Stimulated activated CD4-positive, alpha-beta T cell treated with anti-CD3 and anti-CD28 coated beads, Interleukin-15, amount 100 ng/mL, for 24 hours (primary cell): ENCODE results near the gene BYSL.
"Not testable (repeated sequence)": the region's sequence is repeated elsewhere in the genome, so short reads cannot be mapped to it uniquely, and the experiment has no call there.

Experiments
- DNase-seq: peaks from one replicate; pipeline ENCODE4 v3.0.0-alpha.2; 2020

The BYSL gene

DNA sequence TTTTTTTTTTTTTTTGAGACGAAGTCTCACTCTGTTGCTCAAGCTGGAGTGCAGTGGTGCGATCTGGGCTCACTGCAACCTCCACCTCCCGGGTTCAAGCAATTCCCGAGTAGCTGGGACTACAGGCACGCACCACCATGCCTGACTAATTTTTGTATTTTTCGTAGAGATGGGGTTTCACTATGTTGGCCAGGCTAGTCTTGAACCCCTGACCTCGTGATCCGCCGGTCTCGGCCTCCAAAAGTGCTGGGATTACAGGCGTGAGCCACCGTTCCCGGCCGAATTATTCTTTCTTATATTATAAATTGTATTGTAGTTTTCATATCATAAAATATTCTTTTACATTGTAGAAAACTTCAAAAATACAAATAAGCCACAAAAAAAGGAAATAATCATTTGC lies 21.6 kb downstream of the BYSL start:
- not testable (repeated sequence) for DNase-seq

DNA sequence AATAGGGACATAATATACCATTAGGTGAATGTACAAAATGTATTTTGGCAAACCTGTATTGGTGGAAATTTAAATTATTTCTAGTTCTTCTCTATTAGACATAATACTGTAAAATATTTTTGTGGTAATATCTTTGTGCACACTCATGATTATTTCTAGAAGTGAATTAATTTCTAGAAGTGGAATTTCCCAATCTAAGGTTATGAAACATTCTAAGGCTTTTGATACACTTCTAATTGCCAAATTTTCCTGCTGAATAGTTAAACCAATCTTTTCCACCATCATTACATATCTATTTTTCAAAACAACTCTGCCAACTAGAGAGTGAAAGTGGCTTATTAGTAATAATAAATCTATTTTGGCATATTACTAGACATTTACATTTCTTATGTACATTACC lies 22.2 kb downstream of the BYSL start:
- DNase-seq, result no peak

DNA sequence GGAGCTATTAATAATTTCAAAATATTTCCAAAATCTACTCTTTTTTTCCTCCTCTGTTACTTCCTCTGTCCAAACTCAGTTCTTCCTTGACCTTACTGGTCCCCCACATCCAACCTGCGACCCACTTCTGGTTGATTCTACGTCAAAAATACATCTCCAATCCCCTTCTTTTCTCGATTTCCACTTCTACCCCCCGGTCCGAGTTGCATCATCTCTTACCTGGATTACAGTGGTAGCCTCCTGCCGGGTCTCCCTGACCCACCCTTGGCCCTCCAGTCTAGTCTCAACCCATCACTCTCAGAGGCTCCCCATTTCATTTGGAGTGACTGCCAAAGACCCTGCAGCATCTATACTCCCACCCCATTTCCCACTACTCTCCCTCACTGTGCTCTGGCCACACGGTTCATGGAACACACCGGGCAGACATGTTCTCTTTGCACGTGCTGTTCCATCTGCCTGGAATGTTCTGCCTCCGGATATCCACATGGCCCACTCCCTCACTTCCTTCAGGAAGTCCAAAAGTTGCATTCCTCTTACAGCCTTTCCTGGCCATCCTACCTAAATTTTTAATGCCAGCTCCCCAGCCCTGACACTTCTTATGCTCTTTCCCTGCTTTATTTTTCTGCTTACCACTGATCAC lies 26.4 kb downstream of the BYSL start:
- DNase-seq, result no peak

DNA sequence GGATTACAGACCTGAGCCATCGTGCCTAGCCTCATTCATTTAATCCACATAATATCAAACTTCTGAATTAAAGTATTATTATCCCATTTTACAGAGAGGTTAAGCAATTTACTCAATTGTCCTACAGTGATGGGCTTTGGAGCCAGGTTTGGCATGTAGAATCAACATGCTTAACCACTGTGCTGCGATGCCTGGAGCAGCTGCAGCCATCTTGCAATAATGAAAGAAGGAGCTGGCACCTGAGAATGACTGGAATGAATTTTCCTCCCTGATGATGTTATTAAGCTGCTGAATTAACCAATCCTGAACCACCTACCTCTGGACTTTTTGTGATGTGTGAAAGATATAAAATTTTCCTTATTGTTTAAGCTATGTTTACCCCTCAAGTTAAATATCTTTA lies 33.4 kb downstream of the BYSL start:
- no peak for DNase-seq

DNA sequence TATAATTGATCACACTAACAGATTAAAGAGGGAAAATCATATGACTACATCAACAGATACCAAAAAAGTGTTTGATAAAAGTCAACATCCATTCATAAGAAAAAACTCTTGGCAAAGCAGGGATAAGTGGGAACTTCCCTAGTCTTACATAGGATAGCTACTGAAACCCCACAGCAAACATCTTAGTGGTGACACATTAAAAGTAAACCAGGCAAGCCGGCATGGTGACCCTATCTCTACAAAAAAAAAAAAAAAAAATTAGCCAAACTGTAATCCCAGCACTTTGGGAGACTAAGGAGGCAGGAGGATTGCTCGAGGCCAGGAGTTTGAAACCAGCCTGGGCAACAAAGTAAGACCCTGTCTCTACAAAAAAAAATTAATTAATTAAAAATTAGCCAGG lies 34.1 kb downstream of the BYSL start:
- no peak for DNase-seq

DNA sequence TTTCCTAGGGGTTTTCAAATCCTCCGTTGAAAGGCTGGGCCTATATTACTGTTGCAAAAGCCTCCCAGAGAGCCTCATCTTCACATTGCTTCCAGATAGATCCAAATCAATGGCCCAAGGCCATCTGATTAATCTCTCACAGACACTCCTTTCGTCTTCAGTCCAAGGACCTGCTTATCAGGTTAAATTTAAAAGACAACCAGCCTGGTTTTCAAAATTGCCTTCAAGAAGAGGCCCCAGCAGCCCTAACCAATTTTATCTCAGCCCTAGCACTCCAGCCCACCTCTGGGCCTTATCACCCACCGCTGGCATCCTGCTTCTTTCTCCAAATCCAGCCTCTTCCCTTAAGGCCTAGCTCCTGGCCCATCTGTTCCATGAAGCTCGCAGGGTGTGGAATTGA lies 35.8 kb downstream of the BYSL start:
- DNase-seq, result no peak

DNA sequence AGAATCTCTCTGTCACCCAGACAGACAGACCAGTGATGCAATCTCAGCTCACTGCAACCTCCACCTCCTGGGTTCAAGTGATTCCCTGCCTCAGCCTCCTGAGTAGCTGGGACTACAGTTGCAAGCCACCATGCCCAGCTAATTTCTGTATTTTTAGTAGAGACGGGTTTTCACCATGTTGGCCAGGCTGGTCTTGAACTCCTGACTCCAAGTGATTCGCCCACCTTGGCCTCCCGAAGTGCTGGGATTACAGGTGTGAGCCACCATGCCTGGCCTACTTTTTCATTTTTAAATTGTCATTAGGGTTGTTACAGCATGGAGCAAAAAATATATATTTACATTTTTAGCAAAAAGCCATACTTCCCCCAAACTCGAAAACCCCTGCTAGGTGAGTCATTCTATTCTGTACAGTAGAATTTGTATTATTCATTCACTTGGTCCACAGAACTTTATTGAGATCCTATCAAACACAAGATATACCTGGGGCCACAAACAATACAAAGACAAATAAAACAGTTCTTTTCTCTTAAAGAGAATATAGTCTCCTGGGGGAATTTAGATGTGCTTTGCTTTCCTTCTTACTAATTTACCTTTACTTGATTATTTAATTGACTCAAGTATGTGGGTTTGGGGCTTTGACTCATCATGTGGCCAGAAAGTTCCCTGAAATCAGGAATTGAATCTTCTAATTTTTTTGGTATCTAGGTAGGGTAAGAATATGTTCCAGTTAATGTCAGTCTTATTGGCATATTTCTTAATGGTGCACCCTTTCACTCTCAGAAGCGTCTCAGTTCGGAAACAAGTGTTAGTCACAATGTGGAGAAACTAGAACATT lies 36.9 kb downstream of the BYSL start:
- peak; percentile 61 for DNase-seq

DNA sequence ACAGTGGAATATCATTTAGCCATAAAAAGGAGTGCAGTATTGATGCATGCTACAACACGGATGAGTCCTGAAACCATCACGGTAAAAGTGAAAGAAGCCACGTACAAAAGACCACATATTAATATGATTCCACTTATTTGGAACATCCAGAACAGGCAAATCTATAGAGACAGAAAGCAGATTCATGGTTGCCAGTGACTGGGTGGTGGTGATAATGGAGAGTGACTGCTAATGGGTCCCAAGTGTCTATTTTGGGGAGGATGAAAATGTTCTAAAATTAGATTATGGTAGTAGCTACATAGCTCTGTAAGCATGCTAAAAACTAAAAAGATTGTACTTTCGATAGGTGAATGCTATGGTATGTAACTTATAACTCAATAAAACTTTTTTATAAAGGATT lies 38.7 kb downstream of the BYSL start:
- DNase-seq, result no peak

DNA sequence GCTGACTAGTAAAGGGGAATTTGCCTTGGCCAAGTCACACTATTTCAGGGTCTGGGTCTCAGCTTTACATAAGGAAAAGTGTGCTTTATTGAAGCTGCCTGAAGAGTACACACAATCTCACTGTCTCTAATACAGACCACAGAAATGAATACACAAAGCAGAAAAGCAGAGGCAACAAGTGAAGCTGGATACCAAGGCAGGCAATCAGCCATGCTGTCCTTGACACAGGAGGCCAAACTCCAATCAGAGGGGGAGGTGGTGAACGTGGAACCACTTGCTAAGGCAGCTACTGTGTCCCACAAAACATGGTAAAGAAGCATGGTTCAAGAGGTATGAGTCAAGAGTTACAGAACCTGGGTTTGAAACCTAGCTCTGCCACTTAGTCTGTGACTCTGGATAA lies 42.1 kb downstream of the BYSL start:
- no peak for DNase-seq

DNA sequence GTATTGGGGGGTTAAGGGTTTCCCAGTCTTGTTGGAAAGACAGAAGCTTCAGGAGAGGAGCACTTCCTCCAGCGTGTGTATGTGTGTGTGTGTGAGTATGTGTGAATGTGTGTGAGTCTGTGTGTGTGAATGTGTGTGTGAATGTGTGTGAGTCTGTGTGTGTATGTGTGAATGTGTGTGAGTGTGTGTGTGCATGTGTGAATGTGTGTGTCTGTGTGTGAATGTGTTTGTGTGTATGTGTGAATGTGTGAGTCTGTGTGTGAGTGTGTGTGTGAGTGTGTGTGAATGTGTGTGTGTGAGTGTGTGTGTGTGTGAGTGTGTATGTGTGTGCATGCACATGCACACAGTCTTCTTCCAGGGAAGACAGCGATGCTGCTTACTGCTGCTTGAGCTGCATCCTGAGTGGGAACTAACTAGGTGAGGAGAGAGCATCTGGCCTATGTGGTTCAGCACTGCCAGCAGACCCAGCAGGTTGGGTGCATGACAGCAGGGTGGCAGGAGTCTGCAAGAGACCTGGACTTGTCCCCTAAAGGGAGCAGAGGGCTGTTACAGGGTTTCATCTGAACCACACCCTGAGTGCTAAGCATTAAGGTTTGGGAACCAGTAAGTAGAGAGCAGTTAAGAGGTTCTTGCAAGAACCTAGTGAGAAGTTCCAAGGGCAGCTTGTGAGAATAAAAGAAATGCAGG lies 43.0 kb downstream of the BYSL start:
- DNase-seq, result no peak

DNA sequence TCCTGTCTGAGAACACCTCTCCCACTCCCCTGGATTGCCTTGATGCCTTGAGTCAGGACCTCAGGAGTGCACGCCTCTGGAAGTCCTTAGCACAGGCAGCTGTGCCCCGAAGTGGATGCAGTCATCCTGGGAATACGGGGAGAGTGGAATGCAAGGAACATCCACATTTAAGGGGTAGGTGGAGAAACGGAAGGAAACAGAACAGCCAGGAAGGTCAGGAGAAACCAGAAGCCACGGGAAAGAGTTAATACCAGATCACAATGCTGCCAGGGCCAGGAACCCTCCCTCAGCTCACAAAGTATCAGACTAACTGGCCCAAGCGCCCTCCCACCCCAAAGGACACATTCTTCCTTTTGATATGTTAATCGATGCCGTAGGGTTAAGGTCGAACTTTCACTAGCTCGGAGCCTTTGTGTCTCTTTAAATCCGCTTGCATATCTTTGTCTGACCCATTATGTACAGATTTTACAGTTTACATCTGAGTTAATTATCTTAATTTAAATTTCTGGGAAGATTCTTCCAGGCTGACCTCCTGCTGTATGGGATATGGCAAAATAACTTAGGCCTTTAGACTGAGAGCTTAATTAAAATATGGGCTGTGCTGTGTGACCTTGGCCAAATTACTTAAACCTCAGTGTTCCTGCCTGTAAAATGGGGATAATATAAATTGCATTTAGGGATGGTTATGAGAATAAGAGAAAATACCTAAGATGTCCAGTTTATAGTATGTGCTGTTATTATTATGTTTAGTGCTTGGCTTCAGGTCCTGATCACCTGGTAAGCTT lies 44.3 kb downstream of the BYSL start:
- DNase-seq, result no peak

DNA sequence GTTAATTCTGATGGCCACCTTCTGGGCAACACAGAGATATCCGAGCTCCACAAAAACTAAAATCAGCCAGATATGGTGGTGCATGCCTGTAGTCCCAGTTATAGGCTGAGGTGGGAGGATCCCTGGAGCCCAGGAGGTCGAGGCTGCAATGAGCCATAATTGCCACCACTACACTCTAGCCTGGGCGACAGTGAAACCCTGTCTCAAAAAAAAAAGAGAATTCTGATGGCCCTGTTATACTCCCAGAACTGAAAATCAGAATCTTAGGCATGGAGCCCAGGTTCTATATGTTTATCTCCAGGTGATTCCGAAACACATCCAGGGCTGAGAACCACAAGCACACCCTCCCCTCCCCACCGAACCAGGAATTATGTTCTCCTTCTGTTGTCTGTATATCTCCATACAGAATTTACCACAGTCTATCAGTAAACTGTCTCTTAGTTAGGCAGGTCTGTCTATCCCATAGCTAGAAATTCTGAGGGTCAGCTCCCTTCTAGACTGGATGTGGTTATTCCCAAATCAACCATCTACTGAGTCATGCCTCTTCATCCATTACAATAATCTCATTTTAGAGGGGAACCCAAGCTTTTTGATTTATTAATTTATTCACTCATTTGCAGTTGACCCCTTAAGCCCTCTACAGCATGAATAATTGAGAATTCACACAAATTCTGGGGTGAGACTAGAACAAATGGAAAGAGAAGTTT lies 45.1 kb downstream of the BYSL start:
- DNase-seq, result no peak

DNA sequence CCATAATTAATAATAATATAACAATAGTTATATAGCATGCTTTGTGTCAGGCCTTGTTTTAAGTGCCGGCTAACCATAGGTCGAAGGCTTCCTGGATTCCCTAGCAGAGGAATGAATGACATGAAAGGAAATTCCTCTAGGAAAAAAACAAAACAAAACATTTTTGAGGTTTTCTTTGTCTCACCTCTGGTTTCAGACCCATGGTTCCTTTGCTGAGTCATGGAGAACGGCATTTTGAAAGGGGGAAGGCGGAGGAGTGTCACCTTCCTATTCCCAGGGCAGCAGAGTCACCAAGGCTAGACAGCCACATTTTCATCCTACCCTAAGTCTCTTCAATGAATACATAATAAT lies 45.6 kb downstream of the BYSL start:
- no peak for DNase-seq

DNA sequence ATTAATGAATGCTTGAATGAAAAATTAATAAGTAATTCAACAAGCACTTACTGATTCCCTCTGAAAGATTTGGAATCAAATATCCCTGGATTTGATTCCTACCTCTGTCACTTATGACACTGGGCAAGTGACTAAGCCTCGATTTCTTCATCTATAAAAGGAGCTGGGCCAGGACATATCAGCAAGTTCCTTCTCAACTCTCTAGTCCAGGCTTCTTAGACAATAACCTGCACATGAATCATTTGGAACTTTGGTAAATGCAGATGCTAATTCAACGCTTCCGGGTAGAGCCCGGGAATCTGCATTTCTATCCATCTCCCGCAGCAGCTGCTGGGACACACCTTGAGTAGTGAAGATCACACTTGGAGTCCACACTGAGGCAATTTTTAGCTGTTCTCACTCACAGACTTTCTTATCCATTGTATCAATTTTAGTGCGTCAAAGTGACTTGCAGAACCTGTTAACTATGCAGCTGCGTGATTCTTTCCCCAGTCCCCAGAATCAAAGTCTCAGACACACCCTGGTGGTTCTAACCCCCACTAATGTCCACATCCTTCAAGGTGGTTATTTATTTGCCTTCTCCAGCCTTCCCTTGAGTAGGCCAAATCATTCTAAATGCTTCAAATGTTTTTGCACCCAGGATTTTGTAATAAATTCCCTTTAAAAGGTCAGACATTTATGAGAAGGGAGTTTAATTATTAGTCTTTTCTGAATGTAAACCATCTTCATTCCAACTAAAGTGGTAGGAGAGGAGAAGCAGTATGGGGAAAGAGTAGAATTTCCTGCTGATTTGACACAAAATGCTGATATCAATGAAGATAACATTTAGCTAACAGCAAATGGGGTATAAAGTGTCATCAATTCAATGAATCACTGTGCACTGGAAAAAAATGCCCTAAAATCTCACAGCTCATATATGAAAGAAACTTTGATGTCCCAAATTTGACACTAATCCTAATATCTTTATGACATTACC lies 46.3 kb downstream of the BYSL start:
- DNase-seq, result no peak

DNA sequence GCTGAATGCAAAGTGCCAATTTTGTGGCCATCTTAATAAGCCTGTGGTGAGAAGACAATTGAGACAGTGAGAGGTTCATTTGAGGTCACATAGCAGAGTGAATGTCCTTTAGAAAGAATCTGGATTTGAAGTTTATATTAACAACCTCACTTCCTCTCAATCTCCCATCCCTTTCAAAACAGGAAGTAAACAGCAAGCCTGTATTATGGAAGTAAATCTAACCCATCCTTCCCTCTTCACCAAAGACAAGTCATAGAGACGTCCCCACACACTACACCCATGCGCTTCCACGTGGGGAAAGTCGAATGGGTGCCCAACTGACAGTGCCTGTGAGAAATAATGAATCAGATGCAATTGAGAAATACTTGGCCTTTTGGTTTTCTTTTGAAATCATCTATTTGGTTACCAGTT lies 49.1 kb downstream of the BYSL start:
- peak; percentile 79 for DNase-seq

DNA sequence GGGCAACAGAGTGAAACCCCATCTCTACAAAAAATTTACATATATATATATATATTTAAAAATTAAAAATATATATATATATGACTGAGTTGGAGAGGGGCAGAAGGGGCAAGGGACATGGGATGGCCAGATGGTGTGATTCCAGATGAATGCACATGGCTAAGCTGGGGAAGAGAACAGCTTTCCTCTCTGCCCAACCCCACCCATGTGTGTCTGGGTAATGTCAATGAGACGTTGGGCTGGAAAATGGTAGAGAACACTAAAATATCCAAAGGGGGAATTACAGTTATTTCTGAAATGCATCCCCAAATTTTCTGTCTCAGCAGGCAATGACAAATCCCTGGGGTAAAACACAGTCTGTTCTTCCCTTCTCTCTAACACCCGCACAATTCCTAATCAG lies 51.5 kb downstream of the BYSL start:
- no peak for DNase-seq

DNA sequence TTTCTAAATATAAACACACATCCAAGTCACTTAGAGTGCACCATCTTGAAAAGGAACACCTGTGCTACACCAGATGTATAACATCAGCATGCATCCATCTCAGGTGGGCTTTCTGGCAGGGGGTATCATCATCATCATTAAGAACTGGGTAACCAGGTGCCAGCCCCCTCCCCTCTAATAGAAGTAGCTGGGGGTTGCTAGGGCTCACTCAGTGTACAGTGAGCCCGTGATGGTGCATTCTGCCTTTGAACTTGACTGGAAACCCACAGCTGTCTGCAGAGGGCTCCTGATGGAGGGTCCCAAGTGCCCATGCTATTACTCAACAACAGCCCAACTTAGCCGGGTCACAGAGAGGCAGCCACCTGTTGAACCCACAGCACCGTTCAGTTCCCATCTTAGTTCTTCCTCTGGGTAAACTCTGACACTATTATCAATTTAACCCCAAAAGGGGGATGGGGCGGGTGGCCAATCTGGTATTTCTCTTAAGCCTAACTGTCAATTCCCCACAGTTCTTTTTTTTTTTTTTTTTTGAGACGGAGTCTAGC lies 53.1 kb downstream of the BYSL start:
- DNase-seq, result no peak

DNA sequence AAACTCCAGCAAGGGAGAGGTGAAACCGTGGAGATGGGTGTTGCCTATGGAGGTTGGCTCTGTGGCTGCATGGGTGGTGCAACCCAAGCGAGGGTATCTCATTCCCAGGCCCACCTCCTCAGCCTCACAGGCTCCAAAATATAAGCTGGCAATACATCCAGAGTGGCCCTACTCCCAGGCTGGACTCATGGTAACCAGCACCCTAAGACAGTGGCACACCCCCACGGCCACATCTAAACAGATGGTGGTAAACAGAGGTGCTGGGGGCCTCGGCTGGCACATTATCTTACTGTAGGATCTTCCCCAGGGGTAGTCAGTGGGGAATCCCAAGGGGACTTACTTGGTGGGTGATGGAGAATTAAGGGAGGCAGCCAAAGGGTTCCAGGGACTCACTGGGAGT lies 54.0 kb downstream of the BYSL start:
- DNase-seq, result no peak

DNA sequence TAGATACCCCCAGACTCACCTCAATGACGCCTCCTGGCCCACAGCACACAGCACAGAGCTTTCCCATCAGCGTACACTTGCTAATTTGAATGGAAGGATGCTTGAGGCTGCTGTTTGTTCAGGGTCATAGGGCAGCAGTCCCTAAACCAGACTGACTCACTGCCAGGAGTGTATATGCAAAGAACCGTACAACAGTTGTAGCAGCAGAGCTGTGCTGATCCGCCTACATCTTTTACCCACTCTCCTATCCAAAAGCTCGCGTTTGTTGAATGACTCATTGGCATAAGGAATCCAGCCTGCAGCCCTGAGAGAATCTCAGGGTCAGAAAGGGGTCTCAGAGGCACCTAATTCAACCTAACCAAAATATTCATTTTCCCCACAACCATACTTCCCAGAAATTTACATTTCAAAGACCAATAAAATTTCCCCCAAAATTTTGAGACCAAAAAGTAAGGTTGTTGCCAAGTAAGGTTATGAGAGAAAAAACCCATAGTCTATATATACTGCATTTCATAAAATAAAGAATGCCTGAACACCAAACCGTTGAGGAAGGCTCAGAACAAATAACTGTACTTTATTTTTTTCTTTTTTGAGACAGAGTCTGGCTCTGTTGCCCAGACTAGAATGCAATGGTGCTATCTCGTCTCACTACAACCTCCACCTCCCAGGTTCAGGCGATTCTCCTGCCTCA lies 55.6 kb downstream of the BYSL start:
- DNase-seq, result peak; percentile 60
